GM10266 (cell line): ENCODE data around the gene DISP2.
A peak's percentile ranks its signal among the peaks of the same experiment; 100 is the strongest.

ENCODE experiments used
- DNase-seq: peaks from one replicate; pipeline ENCODE4 v3.0.0; 2012; ENCODE audit errors: extremely low spot score
- TF ChIP-seq, protein P1 (sequence below): IDR thresholded peaks from 2 replicates; pipeline ENCODE4 v1.5.1; 2012; ENCODE audit warnings: mild to moderate bottlenecking, low read depth; ENCODE audit not compliant: control insufficient read depth, insufficient read depth; ENCODE audit errors: missing control alignments

Gene DISP2

DNA sequence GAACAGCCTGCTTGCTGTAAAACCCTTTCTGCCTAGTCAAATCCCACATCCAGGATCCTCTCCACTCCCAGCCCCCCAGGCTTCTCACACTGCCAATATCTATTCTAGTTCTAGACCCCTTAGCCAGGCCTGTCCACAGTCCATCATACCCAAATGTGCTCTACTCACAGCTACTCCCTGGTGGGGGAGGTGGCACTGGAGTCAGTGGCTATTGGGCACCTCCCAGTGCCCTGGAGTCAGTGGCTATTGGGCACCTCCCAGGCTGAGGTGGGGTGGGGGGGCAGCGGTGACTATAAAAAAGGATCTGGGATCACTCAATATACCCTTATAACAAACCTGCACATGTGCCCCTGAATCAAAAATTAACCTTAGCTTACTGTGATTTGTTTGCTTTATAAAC lies 773 bp upstream of the DISP2 start:
- TF ChIP-seq, protein P1, sequence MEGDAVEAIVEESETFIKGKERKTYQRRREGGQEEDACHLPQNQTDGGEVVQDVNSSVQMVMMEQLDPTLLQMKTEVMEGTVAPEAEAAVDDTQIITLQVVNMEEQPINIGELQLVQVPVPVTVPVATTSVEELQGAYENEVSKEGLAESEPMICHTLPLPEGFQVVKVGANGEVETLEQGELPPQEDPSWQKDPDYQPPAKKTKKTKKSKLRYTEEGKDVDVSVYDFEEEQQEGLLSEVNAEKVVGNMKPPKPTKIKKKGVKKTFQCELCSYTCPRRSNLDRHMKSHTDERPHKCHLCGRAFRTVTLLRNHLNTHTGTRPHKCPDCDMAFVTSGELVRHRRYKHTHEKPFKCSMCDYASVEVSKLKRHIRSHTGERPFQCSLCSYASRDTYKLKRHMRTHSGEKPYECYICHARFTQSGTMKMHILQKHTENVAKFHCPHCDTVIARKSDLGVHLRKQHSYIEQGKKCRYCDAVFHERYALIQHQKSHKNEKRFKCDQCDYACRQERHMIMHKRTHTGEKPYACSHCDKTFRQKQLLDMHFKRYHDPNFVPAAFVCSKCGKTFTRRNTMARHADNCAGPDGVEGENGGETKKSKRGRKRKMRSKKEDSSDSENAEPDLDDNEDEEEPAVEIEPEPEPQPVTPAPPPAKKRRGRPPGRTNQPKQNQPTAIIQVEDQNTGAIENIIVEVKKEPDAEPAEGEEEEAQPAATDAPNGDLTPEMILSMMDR, result no peak
- DNase-seq, result no peak

DNA sequence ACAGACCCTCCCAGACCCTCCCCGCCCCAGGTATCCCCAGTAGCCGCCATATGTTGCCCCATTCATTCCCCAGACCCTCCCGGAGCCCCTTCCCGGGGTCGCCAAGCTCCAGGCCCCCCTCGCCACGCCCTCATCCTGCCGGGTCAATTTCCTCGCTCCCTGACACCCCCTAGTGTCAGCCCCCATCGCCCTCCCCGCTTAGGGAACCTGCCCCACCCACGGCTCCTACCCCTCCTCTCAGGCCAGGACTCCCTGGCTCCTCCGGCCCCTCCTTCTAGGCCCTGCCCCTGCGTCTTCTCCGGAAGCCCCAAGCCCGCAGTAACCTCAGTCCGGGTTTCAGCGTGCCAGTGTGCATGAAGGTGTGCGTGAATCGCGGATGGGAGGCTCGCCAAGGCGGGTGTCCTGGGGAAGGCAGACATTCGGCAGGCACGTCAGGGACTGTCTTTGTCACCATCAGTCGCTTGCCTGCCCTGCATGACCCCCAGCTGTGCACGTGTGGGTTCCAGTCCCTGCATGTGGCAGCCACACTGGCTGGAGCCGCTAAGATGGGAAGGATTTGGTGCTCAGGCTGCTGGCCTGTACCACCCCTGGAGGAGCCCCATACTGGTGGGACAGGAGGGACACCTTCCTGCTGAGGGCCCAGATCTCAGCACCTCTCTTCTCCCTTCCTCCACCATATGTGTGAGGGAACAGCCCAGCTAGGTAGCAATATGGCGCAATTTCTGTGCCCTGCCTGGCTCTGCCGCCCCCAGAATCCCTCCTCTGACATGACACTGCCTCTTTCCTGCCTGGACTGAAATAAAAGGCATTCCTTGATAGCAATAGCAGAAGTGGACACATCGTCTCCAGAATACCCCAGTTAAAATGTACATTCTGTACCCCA lies 693 bp downstream of the DISP2 start:
- TF ChIP-seq, protein P1, result peak; percentile 3
- DNase-seq, result no peak

- TF ChIP-seq, protein P1, result no peak
- DNase-seq, result no peak
Measured at GRCh38 chr15:40360015-40360414, 2.0 kb downstream of the DISP2 start.

DNA sequence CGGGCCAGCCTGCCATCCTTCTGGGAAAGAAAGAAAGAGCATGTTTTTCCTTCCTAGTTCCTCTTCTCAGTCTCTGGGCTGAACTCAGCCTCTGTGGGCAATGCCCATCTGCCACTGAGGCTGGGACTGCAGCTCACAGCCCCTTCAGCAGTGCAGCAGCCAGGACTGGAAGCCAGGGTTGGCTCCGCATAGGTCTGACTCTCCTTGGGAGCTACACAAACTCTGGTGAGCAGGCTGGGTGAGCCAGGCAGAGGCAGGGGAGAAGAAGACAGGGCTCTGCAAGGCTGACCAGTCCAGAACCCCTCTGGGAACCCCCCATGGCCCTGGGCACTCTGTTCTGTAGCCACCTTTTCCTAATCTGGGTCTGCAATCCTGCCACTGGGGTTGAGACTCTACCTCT lies 3.6 kb downstream of the DISP2 start:
- TF ChIP-seq, protein P1, result no peak
- DNase-seq, result no peak

- DNase-seq, result no peak
- TF ChIP-seq, protein P1, result no peak
Measured at GRCh38 chr15:40363611-40364010, 5.6 kb downstream of the DISP2 start.

DNA sequence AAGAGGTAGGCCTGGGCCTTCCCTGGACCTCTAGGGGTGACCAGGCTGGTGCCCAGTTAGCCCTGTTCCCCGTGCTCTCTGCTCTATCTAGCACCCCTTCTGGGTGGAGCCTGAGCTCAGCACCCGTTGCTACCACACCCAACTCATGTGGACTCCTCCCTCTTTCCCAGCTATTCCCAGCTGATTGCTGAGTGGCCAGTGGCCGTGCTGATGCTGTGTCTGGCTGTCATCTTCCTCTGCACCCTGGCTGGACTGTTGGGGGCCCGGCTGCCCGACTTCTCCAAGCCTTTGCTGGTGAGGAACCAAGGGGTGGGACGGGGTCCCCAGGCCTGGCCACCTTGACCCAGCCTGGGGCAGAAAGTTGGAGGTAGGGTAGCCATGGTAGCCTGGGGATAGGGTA lies 6.2 kb downstream of the DISP2 start:
- DNase-seq, result no peak
- TF ChIP-seq, protein P1, result no peak

GRCh38 chr15:40365016-40365415 lies 7.0 kb downstream of the DISP2 start:
- TF ChIP-seq, protein P1, result no peak
- DNase-seq, result no peak
